GM21576 (cell line): ENCODE measurements around the gene USP6NL.
A peak's percentile ranks its signal among the peaks of the same experiment; 100 is the strongest.

Experiments
- ATAC-seq: cut with Tn5 transposase; IDR thresholded peaks from one replicate; pipeline ENCODE4 v1.9.1; 2021; ENCODE audit warnings: mild to moderate bottlenecking, moderate library complexity; ENCODE audit not compliant: unreplicated experiment

USP6NL gene

DNA sequence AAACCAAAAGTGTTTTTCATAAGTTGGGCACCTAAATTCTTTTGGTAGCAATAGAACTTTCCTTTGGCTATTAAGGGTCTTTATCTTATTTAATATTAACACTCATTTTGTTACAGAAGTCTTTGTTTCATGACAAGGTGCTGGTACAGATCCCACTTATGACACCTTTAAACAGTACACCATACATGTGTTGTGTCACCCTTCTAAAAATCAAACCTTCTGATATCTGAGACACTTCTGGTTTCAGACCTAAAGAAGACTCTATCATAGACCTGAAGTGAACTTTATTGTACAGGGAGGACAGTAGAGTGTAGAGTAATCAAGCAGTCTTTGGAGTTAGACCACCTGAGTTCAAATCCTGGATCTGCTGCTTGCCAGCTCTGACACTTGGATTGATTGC is 5.8 kb upstream of the USP6NL start:
- ATAC-seq = no peak

DNA sequence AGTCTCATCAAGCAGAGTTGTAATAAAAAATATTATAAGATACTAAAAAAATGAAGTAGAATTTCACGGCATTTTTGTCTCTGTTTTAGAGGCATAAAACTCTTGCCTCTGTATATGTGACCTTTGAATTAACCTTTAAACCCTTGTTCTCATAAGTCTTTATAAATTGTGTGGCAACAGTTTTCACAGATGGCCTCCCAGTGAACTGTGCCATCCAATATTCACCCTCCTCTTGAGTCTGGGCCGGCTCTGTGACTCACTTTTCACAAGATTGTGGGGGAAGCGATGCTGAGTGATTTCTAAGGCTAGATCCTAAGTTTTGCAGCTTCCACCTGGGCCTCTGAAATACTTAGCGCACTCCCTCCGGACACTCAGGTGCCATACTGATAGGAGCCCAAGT is 4.6 kb upstream of the USP6NL start:
- no peak for ATAC-seq

DNA sequence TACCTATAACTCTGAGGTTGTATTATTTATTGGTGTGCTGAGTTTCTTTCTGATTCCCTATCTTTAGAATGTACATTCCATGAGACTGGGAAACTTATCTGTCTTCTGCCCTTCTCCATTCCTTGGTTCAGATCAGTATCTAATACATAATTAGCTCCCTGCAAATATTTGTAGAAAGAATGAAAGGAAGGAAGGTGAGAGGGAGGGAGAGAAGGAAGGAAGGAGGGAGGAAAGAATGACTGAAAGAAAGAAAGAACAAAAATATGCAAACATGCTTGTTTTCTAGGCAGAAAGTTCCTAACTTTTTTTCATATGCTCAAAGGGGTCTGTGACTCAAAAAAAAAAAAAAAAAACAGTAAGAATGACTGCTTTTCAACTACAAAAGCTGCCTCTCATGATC is 3.9 kb upstream of the USP6NL start:
- no peak for ATAC-seq

DNA sequence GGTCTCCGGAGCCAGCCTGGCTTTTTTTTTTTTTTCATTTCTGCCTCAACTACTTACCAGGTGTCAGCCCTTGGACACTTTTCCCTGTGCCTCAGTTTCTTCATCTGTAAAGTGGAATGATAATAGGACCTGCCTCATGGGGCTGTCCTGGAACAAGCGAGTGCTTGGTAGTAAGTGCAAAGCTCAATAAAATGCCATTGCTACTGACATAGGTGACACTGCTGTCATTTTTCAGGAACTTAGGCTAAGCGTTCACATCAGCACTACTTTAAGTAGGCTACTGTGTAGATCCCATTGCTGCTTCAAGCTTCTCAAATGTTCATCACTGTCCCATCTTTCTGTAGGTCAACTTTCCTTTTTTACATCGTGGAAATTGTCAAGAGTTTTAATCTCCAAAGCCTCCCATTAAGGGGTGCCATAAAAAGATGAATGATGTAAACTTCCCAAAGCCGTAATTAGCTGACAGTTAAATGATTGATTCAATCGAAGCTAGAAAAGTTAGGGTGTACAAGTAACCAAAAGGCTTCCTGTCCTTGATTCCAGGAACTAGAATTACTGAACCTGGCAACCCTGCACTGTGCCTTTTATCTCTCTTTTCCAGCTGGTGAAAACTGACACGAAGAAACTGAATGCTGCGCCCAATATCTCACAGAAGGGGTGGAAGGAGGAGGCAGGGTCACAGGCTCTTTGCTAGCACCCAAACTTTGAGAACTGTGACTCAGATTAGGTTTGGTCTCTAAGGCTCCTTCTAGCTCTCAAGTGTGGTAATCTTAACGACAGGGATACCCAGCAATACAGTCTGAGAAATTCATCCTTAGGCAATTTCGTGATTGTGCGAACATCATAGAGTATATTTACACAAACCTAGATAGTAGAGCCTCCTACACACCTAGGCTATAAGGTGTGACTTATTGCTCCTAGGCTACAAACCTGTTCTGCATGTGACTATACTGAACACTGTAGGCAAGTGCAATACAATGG is 861 bp upstream of the USP6NL start:
- ATAC-seq = no peak

DNA sequence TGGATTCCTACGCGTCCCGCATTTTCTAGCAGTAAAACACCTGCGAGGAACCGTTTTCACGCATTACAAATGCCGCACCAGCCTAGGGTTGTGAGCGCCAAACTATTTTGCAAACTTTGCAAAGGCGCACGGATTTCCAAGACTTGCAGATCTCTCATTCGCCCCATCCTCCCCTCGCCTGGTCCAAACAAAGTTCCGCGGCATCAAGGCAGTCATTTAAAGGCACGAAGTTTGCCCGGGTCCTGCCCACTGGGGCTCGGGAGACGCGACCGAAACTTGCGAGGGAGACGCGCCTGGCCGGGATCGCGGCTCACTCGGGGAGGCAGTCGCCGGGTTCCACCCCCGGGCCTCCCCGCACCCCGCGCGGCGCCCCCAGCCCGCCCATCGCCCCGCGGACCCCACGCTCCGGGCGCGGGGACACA is 613 bp downstream of the USP6NL start:
- peak; percentile 13 for ATAC-seq

DNA sequence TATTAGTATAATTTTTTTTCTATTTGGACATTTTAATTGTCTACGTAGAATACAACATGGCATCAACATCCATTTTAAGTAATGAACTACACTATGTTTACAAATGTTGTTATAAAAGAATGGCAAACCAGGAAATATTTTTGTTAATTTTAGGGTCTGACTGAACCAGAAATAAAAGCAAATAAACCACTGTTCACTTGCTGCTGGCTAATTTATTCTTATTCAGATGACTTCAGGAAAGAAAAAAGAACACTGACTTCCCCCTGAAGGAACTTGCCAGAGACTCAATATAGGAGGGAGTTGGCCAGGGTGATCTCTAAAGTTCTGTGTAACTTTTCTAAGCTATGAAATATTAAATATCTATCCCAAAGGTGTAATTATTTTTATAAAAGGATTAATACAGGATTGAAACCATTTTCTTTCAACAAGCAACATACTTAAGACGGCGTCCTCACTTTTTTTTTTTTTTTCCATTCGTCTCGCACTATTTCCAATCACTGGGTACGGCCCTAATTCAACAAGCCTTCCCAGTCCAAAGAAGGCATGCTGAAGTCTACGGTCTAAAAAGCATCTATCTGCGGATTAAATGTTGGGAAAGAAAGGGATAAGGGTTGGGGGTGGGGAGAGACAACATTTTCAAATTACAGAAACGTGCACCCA is 1.2 kb downstream of the USP6NL start:
- ATAC-seq = no peak

DNA sequence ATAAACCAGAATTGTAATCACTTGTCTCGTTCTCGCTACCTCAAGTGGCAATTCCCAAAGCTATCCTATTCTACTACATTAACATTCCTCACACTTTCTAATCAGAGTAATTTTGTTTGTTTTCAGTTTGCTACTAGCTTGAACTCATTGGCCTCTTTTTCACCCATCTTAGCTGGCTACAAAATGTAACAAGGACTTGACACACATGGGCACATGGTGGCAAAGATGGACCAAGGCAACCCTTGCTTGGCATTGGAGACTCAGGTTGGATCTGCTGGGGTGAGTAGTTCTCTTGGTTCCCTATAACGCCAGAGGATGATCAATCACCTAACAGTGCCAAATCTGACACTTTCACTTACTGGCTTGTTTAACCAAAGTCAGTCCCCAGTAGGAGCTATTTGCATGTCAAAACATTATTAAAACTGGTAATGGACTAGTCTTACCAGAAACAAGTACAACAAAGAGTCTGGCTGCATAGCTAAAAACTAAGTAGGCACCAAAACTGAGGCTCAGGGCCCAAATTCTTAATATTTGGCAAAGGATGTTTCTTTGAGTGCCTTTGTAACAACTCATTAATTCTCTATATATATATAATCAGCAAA is 1.9 kb downstream of the USP6NL start:
- no peak for ATAC-seq

DNA sequence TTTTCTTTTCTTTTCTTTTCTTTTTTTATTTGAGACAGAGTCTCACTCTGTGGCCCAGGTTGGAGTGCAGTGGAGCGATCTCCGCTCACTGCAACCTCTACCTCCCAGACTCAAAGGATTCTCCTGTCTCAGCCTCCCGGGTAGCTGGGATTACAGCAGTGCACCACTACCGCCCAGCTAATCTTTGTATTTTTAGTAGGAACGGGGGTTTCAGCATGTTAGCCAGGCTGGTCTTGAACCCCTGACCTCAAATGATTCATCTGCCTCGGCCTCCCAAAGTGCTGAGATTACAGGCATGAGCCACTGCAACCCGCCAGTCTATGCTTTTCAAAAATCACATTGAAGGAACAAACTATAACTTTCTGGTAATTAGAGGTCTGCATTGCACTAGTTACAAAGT is 2.4 kb downstream of the USP6NL start:
- no peak for ATAC-seq

DNA sequence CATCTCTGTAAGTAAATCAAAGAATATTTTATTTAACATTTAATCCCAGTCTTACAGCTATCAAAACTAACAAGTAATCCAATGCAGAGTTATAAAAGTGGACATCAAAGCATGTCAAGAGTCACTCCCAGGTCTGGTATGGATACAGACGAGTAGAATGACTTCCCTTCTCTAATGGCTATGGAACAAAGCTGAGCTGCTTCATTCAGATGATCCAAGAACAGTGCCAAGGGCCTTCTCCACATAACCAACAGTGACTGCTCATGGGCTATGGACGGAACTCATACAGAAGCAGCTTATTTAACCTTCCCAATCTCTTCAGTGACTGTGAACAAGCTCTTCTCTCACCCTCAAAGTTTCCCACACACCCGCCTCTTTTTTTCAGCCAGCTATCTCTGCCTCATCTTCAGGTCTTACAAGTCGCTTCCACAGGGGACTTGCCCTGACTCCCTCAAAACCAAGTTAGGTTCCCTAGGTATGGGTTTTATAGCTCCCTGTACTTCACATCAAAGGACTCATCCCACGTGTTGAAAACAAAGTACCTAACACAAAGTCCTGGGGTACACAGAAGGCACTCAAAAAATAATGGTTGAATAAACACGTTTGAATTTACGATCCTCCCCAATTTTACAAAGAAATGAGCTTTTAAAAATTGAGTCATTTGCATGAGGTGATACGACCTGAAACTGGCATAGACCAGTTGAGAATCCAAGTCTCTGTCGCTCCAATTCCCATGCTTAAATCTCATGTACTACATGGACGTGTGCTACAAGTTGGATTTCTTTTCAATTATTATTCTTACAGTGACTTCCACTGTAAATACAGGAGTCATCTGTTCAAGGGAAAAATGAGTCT is 3.1 kb downstream of the USP6NL start:
- no peak for ATAC-seq

DNA sequence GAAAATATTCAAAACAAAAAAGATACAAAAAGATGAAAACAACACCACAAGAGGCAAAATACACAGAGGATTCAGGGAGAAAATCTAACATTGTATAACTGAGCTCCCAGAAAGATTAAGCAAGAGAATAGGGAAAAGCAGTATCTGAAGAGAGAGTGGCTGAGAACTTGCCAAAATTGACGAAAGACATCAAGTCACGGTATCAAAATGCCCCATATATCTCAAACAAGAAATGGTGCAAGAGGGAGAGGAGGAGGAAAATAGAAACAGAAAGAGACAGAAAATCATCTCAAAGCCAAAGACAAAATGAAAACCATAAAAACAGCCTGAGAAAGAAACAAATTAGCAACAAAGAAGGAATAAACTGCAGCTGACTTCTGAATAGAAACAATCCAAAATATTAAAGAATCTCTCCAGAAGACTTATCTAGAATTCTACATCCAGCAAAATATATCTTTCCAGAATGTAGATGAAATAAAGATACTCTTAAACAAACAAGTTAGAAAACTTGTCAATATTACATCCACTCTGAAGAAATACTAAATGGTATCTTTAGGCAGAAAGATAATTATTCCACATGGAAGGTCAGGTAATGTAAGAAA is 5.5 kb downstream of the USP6NL start:
- ATAC-seq = no peak

DNA sequence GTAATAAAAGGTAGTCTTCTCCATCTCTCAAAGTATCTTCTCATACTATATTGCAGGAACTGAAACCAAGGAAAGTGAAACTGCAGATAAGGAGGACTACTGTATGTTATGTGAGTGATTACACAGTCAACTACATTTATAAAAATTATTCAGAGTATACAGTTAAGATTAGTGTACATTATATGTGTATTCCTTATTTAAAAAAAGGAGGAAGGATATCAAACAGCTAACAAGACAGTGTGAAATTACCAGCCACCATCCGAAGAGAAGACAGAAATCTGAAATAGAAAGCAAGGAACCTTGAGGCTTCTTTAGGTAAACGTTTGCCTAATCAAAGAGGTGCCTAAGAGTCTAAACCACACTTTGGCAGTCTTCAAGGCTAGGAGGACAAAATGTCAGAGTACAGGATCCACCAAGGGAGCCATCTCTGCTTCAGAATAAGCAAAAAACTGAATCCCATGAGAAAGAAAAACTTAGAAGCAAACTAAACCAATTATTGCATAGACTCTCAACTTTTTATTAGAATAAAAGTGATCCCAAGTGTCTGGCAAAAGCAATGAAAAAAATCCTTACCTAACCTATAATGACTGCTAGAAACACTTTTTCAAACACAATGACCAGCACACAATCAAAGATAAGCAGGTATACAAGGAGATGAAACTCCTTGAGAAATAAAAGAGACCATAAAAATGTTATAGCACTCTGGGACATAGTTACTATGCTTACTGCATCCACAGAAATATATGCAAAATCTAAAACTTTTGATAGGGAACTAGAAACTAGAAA is 6.4 kb downstream of the USP6NL start:
- no peak for ATAC-seq

DNA sequence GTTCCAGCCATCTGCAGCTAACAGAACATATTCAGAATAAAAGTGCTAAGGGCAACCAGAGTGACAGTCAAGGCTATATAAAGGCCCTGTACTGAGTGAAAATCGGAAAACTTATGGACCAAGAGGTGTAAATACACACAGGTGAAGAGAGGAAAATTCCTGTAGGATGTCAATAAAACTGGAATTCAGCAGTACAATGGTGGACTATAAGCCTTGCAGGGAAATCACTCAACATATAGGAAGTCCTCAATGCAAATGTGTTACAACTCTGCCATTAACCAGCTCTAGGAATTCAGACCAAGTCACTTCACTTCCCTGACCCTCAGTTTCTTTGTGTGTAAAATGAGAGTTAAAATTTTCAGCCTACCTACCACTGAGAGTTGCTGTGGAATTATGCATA is 7.7 kb downstream of the USP6NL start:
- ATAC-seq = no peak

DNA sequence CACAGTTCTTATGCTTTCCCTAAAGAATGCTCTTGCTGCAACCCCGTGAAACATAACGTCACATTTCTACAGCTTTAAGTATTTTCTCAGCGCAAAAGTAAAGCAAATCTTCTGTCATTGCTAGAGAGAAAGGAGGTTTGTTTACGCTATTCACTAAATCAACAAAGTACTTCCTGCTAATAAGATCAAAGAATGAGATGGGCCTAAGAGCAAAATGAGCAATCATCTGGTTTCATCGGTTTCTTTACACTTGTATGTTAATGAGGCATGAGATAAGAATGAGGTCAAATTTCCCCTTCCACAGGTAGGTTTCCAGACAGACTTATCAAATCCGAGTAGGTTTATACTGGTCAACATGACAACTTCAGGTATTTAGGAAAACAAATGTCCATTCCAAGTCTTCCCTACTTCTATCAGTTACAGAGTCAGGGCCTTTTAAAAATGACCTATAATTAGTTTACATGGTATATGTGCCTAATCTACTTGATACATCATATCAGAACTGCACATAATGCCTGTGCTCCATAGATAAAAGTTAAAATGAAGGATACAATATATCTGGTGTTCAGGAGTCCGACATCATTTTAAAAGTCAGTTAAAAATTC is 8.4 kb downstream of the USP6NL start:
- ATAC-seq = no peak

DNA sequence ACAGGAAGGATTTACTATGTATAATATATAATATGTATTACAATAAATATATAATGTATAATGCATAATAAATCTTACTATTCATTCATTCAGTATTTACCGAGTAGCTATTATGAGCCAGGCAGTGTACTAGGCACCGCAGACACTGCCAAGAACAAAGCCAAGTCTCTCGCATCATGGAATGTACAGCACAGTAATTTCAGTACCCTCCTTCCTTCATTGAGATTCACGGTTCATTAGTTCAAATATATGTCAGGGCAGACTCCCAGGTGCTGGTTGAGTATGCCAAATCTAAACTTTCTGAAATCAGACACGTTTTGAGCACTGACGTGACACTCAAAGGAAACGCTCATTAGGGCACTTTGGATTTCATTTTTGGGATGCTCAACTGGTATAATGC is 9.1 kb downstream of the USP6NL start:
- ATAC-seq = no peak

DNA sequence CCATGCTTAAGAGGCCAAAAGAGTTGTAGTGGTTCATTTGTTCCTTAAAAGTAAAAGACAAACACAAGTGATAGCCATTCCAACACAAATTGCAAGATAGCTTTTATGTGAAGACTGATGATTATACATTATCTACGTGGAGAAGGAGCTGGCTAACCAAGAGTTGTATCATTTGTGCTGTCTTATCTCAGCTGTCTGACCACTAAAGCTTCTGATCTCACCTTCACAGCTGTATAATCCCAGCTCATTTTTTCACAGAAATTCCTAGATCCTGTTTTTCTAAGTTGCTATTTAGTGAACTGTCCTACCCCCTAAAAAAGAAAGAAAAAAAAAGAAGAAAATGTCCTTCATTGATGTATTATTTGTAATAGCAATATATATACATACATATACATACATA is 9.8 kb downstream of the USP6NL start:
- no peak for ATAC-seq

DNA sequence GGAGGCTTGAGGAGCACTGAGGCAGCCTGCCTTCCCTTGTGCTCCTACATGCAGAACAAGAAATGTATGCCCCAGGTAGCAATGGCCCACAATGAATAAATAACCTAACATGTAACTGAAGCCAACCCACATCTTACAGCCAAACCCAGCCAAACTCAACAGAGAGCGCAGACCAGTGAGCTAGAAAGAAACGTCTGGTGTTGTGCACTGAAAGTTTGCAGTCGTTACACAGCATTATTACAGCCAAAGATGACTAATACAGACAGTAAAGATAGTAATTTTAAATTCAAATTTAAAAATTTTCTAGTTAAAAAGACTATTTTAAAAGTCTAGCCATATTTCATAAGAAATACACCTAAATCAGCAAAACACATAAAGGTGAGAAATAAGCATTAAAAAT is 11.2 kb downstream of the USP6NL start:
- ATAC-seq = no peak

DNA sequence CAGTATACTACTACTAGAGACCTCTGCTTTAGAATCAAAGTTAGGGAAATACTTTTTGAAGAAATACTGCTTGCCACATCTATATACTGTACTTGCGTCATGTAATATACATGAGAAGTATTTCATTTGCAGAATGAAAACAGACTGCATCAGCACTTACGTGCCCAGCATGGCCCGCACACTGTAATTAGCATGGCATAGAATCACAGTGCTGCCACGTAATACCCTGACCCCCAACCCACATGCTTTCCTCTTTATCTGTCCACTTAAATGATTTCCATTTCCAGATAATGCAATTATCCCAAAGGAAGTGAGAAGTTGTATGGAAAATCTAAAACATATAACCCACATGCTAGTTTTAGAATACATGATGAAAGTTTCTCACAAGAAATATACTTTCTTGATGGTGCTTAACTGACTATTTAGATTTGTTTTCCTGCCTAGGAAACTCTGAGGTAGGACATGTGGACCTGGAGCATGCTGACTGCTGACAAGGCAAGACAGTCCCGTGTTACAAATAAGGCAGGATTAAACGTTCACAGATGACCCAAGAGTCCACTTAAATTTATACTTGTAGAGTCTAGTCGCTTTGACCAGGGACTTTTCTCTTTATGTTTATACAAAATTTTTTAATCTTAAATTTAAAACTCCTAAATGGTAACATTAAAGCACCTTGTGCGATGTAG is 12.6 kb downstream of the USP6NL start:
- ATAC-seq = no peak

DNA sequence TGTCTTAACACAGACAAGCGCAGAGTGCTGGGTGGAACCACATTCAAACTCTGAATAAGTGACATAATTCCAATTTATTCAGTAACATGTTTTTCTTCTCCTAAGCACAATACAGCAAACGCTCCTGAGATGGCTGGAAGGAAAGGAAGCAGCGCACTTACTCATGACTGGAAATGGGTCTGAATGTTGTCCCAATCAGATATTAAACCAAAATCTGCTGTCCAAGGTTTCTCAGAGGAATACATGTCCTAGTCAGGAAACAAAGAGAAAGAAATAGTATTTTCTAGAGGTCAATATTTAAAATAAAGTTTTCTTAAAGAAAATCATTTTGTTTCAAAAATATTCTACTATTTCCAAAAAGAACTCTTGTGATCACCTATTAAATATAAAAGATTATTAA is 14.0 kb downstream of the USP6NL start:
- ATAC-seq = no peak

DNA sequence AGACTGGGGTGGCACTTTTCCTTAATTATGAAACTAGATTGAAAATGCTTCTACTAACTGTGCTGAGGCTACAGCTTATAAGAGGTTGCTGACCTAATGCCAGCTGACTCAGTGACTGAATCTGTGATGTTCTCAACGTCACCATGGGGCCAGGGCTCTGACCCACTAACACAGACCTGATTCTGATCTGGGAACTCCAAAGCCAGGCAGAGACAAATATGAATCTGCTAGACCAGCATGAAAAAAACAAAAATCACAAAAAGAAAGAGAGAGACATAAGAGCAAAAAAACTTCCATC is 16.1 kb downstream of the USP6NL start:
- no peak for ATAC-seq
